Activated naive CD4-positive, alpha-beta T cell treated with anti-CD3 and anti-CD28 coated beads, Interleukin-2, amount 50 U/mL, for 72 hours (primary cell): ENCODE results near the gene CYP3A5. TPM values are rescaled to one million over a fixed set of nuclear protein-coding genes. Genes with fewer than 3 reads are reported as not detected.

Experiments used
- ATAC-seq, 2 donors: fragments of 150-1000 bp; cut with Tn5 transposase; 2 replicates each; pipeline ENCODE4 v1.10.0; 2021; ENCODE audit warnings: mild to moderate bottlenecking in 2 of 2, moderate library complexity in 2 of 2
- DNase-seq, 2 donors: peaks; one replicate each; pipeline ENCODE4 v3.0.0; 2021 to 2022; ENCODE audit warnings: low spot score in 2 of 2
- H3K27ac Mint-ChIP-seq, 2 donors: one replicate each; pipeline ENCODE4 v1.8.0; 2022; ENCODE audit warnings: mild to moderate bottlenecking in 2 of 2, mixed read lengths in 2 of 2
- H3K36me3 Mint-ChIP-seq, 2 donors: one replicate each; pipeline ENCODE4 v1.8.0; 2022; ENCODE audit warnings: mixed read lengths in 2 of 2
- H3K9me3 Mint-ChIP-seq, 2 donors: one replicate each; pipeline ENCODE4 v1.8.0; 2022; ENCODE audit warnings: mixed read lengths in 2 of 2
- total RNA-seq, 2 donors: library from RNA; stranded (reverse); gene quantifications; one replicate each; pipeline ENCODE4 v1.2.3, GENCODE V29; 2022

The CYP3A5 gene
- total RNA-seq, 2 donors from 2014 or later: 0.41 TPM; not detected in 1

DNA sequence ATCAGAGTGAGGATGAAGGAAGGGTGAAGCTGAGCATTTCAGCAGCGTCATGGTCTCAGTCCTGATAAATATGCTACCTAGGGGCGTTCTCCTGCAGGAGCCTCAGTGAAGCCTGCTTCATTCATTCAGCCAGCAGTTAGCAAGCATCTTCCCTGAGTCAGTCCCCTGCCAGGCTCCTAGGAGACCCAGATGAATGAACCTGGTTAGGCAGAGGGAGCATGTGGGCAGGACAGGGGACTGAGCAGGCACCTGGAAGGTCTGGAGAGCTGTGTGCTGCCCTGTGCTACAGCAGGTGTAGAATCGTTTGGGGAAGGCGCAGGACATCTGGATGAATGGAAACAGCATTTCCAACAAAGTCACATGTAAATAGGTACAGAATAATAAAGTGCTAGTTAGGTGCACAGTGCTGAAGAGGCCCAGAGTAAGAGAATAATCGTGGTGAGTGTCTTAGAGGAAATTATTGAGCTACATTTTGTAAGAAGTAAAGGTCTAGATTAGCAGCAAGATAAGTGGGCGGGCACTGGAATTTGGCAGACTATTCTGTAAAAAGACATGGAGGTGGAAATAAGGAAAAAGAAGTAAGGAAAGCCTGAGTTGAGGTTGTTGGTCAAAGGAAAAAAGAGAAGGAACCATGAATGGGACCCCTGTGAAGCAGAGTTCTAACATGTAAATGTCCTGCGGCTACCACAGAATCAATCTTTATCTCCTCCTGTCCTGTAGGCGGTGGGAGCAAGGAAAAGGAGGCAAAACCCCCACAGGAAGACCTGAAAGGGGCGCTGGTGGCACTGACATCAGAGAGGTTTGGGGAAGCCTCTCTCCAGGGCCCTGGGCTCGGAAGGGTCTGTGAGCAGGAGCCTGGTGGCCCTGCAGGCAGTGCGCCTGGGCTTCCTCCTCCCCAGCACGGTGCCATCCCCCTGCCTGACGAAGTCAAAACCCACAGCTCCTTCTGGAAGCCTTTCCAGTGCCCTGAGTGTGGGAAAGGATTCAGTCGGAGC, 51.0 kb downstream of the CYP3A5 start:
- Mint-ChIP-seq H3K36me3 (peaks cover 35 to 74% of the 10 kb centered on the region in 2 donors), H3K9me3 (no peaks in the 10 kb centered on the region), H3K27ac (peak overlapping the region; percentile 12 to 68)
- ATAC-seq (no peak), DNase-seq (no peak)

DNA sequence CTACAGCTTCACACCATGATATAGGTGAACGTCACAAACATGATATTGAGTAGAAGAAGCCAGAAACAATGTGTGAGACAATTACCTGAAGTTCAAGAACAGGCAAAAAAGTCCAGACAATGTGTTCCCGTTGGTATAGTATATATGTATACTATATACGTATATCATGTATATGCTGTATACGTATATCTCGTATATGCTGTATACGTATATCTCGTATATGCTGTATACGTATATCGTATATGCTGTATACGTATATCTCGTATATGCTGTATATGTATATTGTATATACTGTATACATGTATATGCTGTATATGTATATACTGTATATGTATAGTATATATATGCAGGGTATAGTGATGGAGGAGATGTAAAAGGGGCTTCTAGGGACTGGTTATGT, 52.3 kb downstream of the CYP3A5 start:
- no peak for ATAC-seq

DNA sequence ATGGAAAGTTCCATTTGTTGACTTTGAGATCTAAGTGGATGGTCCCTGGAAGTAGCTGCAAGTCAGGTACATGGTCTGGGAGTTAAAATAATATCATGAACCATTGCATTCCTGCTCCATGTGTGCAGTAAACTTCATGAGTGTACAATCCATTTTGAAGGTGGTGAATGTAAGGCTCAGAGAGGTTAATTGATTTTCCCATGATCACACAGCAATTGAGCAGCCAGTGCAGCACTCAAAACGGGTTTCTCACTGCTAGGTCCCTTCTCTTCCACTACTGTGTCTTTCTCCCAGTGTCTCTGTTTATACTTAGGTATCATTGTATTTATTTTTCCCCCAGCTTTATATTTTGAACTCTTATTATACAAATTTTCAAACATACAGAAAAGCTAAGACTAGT, 53.1 kb downstream of the CYP3A5 start:
- no peak for ATAC-seq
- H3K9me3 Mint-ChIP-seq: no peaks in the 10 kb centered on the region
- peaks cover 43 to 81% of the 10 kb centered on the region in 2 donors for H3K36me3 Mint-ChIP-seq
- no peak for DNase-seq
- H3K27ac Mint-ChIP-seq: peak overlapping the region; percentile 40 to 94

More for the DNA sequence above, 52.3 kb downstream of the CYP3A5 start:
- no peak for DNase-seq
- Mint-ChIP-seq H3K9me3 (no peaks in the 10 kb centered on the region), H3K36me3 (peaks cover 43 to 74% of the 10 kb centered on the region in 2 donors), H3K27ac (peak overlapping the region in 1 of 2 donors; percentile 40)

DNA sequence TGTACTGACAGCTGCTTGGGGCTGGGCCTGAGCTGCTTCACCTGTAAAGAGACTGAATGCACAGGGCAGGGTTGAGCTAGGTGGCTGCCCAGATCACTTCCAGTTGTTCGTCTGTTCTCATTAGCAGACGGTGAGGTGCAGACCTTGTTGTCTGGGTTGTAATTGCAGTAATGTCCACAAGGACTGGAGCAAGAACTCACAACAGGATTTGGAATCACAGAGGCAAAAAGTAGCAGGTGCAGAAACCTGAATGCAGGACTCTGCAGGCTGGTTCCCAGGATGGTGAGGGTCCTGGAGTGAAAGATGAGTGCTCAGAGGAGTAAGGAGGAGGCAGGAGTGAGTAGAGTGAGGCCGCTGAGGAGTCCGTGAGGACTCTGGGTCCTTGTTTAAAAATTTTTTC, 53.8 kb downstream of the CYP3A5 start:
- Mint-ChIP-seq H3K27ac (peak overlapping the region; percentile 92 to 94), H3K36me3 (peaks cover 43 to 88% of the 10 kb centered on the region in 2 donors), H3K9me3 (no peaks in the 10 kb centered on the region)
- ATAC-seq (no peak), DNase-seq (no peak)

DNA sequence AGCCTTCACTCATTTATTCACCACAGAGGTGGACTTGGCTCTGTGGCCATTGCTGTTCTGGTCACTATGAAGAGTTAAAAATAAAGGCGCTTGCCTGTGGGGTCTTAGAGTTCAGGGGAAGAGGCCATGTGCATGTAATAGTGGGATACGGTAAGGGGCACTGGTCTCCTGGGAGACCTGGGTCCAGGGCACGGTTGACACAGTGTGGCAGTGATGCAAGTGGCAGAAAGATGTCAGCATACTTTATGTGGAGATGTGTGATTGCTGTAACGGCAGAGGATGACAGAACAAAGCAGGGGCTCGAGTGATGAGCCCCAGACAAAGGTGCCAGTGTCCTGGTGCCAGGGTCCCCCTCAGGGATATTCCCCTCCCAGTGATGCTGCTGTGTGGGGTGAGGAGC, 54.5 kb downstream of the CYP3A5 start:
- peak overlapping the region; percentile 94 to 99 for H3K27ac Mint-ChIP-seq
- peaks cover 43 to 88% of the 10 kb centered on the region in 2 donors for H3K36me3 Mint-ChIP-seq
- H3K9me3 Mint-ChIP-seq: no peaks in the 10 kb centered on the region
- DNase-seq: no peak
- ATAC-seq: no peak

DNA sequence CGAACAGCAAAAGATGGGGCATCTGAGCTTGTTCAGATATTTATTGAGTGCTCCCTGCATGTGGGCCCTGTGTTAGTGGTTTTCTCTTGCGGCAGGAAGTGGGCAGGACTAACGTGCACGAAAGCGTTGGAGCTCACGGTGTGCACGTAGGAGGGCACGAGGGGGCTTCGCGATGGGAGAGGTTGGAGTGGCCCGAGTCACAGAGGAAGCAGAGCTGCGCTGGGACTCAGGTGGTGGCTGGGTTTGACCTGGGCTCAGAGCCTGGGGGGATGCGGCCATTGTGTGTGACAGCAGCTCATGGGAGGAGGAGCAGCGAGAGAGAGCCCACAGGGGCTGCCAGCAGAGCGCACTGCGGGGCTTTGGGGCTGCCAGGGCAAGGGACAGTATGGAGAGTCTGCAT, 55.3 kb downstream of the CYP3A5 start:
- H3K36me3 Mint-ChIP-seq: peaks cover 46 to 84% of the 10 kb centered on the region in 2 donors
- DNase-seq (peak; percentile 61 to 75), ATAC-seq (peak; percentile 67 to 78)
- peak overlapping the region; percentile 94 to 99 for H3K27ac Mint-ChIP-seq
- H3K9me3 Mint-ChIP-seq: no peaks in the 10 kb centered on the region

DNA sequence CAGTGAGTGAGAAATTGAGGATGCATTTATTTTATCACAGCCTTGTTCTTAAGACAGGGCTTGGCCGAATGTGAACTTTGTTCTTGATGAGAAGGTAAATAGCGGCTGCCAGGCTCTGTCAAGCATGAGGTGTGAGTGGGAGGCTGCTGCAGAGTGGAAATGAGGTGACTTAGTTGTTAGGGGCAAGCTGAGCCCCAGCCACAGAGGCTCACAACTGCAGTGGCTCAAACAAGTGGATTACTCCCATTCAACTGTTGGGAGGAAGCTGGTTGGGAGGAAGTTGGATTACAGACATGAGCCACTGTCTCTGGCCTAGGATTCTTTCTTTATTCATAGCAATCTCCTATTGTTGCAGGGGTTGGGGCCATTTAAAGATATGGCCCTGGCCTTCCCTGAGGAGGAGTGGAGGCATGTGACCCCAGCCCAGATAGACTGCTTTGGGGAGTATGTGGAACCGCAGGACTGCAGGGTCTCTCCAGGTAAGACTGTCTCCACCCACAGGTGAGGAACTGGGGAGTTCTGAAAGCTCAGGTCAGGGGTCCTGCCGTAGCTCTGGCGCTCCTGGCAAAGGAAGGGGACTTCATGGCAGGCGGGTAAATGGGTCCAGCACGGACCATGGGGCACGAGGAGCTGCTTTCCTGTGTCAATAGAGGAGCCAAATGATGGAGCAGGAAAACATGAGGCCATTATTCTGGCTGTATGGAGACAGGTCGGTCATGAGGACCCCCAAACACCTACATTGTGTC, 55.9 kb downstream of the CYP3A5 start:
- peak; percentile 55 to 56 for ATAC-seq
- no peaks in the 10 kb centered on the region for H3K9me3 Mint-ChIP-seq
- peak overlapping the region; percentile 94 to 99 for H3K27ac Mint-ChIP-seq
- H3K36me3 Mint-ChIP-seq: peaks cover 51 to 87% of the 10 kb centered on the region in 2 donors
- peak in 1 of 2 donors; percentile 67 for DNase-seq

DNA sequence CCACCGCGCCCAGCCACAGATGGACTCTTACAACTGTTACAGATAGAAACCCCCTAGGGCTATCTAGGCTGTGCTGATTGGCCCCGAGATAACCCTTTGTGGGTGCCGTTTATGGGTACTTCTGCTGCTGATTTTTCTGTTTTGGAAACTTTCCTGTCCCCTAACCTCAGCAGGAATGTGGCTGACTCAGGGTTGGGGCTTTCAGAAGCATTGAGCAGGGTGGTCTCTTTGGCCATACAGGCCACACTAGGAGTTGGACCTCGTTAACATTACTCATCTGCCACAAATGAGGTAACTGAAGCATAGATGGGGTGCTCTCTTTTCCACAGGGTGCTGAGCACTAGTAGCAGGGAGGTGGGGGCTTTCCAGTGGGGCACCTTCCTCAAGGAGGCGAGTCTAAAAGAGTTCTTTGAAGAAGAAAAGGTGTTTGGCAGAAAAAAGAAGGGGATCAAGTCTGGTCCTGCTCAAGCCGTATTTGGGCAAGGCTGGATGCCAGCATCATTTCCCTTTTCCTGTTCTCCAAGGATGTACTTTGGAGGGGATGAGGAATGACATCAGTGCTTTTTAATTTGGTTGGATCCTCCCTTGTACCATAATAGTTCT, 56.6 kb downstream of the CYP3A5 start:
- DNase-seq (peak in 1 of 2 donors; percentile 78), ATAC-seq (peak; percentile 67 to 78)
- peaks cover 45 to 83% of the 10 kb centered on the region in 2 donors for H3K36me3 Mint-ChIP-seq
- H3K9me3 Mint-ChIP-seq: no peaks in the 10 kb centered on the region
- H3K27ac Mint-ChIP-seq: peak overlapping the region; percentile 94 to 99

DNA sequence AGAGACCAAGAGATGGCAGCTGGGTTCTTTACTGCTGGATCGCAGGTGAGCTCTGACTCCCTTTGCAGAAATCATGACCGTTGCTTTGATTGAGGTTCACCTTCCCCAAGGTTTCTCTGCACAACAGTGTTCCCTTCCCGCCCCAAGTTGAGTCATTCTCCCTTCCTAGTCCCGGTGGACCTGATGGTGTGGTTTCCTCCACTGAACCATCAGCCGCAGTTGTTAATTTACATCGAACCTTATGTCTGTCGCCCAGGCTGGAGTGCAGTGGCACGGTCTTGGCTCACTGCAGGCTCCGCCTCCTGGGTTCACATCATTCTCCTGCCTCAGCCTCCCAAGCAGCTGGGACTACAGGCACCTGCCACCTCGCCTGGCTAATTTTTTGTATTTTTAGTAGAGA, 57.2 kb downstream of the CYP3A5 start:
- Mint-ChIP-seq H3K9me3 (no peaks in the 10 kb centered on the region), H3K27ac (peak overlapping the region; percentile 94 to 99), H3K36me3 (peaks cover 46 to 78% of the 10 kb centered on the region in 2 donors)
- DNase-seq (no peak), ATAC-seq (peak in 1 of 2 donors; percentile 3)

DNA sequence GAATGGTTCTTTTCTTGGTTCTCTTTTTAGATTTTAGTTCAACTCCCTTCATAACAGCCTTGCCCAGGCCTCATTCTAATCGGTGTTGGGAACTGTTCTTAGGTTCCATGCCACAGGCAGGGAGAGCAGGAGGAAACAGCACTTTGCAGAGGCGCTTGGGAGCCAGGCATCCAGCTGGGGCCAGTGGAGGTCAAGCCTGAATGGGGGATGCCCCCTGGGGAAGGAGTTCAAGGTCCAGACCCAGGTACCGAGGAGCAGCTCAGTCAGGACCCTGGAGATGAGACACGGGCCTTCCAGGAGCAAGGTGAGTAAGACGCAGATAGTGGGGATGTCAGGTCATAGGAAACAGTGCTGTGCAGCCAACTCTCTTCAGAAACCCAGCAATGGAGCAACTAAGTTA, 58.5 kb downstream of the CYP3A5 start:
- Mint-ChIP-seq H3K36me3 (peaks cover 57 to 68% of the 10 kb centered on the region in 2 donors), H3K27ac (peak overlapping the region; percentile 93 to 94), H3K9me3 (no peaks in the 10 kb centered on the region)
- ATAC-seq (no peak), DNase-seq (no peak)

DNA sequence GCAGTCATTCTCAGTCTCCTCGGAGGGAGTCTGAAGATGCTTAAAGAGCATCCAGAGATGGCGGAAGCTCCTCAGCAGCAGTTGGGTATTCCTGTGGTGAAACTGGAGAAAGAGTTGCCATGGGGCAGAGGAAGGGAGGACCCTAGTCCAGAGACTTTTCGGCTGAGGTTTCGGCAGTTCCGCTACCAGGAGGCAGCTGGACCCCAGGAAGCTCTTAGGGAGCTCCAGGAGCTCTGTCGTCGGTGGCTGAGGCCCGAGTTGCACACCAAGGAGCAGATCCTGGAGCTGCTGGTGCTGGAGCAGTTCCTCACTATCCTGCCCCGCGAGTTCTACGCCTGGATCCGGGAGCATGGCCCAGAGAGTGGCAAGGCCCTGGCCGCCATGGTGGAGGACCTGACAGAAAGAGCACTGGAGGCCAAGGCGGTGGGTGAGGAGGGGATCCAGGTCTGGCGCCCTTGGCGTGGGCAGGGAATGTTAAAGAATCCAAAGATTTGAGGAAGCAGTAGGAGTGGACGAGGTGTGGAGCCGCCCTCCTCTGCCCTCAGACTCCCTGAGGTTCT, 60.1 kb downstream of the CYP3A5 start:
- ATAC-seq (no peak), DNase-seq (no peak)
- H3K27ac Mint-ChIP-seq: peak overlapping the region; percentile 65 to 99
- H3K9me3 Mint-ChIP-seq: no peaks in the 10 kb centered on the region
- peaks cover 41 to 52% of the 10 kb centered on the region in 2 donors for H3K36me3 Mint-ChIP-seq

DNA sequence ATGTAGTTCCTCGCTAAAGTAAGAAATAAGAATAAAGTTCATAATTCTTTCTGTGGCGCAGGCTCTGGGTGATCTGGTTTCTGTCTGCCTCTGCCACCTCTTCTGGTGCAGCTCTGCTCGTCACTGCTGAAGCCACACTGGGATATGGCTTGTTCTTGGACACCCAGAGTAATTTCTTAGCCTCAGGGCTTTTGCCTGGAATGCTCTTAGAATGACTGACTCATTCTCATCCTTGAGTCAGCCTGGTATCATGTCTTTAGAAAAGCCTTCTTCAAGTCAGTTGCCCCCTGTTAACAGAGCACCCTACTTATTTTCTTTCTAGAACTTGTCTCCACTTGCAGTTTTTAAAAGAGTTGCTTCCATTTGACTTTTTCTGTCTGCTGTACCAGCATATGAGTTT, 61.1 kb downstream of the CYP3A5 start:
- DNase-seq (no peak), ATAC-seq (peak in 1 of 2 donors; percentile 6)
- Mint-ChIP-seq H3K27ac (peak overlapping the region; percentile 11 to 99), H3K9me3 (no peaks in the 10 kb centered on the region), H3K36me3 (peaks cover 32 to 43% of the 10 kb centered on the region in 2 donors)

DNA sequence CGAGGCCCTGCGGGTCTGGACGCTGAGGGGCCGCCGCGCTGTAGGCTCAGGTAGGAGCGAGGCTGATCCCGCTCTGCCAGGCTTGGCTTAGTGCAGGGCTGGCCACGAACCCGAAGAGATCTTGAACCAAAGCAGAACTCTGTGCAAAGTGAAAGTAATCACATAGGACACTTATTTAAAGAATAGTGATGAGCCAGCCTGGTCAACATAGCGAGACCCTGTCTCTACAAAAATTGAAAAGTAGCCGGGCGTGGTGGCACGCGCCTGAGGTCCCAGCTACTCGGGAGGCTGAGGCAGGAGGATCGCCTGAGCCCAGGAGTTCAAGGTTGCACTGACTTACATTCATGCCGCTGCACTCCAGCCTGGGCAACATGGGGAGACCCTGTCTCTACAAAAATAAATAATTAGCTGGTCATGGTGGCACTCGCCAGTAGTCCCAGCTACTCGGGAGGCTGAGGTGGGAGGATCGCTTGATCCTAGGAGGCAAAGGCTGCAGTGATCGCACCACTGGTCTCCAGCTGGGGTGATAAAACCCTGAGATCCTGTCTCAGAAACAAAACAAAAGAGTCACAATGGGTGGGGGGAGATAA, 62.5 kb downstream of the CYP3A5 start:
- Mint-ChIP-seq H3K36me3 (peaks cover 23 to 31% of the 10 kb centered on the region in 2 donors), H3K9me3 (peaks cover 0 to 5% of the 10 kb centered on the region in 2 donors), H3K27ac (peak overlapping the region; percentile 92 to 99)
- DNase-seq (no peak), ATAC-seq (no peak)

DNA sequence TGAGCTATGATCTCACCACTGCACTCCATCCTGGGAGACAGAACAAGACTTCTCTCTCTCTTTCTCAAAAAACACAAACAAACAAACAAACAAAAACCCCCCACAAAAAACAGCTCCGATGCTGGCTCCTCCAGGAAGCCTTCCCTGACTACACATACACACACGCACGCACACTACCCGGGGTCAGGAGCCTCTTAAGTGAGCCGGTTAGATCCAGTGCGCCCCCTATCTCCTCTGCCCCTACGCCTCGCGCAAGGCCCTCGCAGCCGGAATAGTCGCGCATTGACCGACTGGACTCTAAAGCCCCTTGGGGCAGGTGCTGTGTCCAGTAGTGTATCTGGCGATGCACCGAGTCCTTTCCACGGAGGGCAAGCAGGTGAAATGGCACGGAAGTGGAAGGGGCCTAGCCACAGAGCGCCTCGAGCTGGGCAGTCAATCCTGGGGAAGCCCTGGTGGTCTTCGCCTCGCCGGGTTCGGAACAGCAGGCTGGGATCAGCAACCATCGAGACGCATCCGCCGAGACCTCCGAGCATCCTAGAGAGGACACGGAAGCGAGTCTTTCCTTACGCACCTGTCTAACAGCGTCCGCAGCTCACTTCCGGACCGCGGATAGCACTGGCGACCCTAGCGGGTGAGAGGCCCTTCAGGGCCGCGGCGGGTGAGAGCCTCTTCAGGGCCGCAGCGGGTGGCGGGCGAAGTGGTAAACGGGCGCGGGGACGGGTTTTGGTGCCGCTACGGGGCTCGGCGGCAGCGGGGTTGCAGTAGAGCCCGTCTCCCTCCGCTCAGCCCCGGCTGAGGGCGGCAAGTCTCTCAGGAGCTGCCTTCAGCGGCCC, 63.2 kb downstream of the CYP3A5 start, which contains the start of gene ZSCAN25:
Gene ZSCAN25, plus strand, starts transcription at position 588 of the 833 bp plus-strand sequence. CDS start 2,661 bp downstream, outside the sequence.
- ATAC-seq (peak; percentile 91 to 96), DNase-seq (peak; percentile 84 to 86)
- Mint-ChIP-seq H3K36me3 (peaks cover 23 to 26% of the 10 kb centered on the region in 2 donors), H3K27ac (peak within 1 kb of the TSS; percentile 92 to 99), H3K9me3 (peaks cover 0 to 5% of the 10 kb centered on the region in 2 donors)

DNA sequence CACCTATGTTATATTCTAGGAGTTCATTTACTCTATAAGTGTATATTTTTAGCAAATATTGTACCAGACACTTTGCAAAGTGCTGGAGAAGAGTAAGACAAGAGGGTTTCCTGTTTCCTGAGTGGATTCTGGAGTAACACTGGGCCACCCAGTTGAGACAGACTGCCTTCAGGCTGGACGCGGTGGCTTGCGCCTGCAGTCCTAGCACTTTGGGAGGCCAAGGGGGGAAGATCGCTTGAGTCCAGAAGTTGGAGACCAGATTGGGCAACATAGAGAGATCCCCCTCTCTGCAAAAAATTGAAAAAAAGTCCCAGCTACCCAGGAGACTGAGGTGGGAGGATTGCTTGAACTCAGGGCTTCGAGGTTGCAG, 63.8 kb downstream of the CYP3A5 start:
- H3K27ac Mint-ChIP-seq: peak overlapping the region; percentile 92 to 99
- no peak for DNase-seq
- H3K9me3 Mint-ChIP-seq: peaks cover 0 to 5% of the 10 kb centered on the region in 2 donors
- peaks cover 20 to 23% of the 10 kb centered on the region in 2 donors for H3K36me3 Mint-ChIP-seq
- peak; percentile 4 to 16 for ATAC-seq
